NCI-H2107 treated with DMSO at 0.1 percent for 48 hours (cell line): ENCODE data around the gene FHOD1.
A peak's percentile ranks its signal among the peaks of the same experiment; 100 is the strongest.

ENCODE experiments used
- DNase-seq: peaks from one replicate; lab custom pipeline; 2025; ENCODE audit not compliant: unreplicated experiment; lab: John Stamatoyannopoulos, UW

The FHOD1 gene

DNA sequence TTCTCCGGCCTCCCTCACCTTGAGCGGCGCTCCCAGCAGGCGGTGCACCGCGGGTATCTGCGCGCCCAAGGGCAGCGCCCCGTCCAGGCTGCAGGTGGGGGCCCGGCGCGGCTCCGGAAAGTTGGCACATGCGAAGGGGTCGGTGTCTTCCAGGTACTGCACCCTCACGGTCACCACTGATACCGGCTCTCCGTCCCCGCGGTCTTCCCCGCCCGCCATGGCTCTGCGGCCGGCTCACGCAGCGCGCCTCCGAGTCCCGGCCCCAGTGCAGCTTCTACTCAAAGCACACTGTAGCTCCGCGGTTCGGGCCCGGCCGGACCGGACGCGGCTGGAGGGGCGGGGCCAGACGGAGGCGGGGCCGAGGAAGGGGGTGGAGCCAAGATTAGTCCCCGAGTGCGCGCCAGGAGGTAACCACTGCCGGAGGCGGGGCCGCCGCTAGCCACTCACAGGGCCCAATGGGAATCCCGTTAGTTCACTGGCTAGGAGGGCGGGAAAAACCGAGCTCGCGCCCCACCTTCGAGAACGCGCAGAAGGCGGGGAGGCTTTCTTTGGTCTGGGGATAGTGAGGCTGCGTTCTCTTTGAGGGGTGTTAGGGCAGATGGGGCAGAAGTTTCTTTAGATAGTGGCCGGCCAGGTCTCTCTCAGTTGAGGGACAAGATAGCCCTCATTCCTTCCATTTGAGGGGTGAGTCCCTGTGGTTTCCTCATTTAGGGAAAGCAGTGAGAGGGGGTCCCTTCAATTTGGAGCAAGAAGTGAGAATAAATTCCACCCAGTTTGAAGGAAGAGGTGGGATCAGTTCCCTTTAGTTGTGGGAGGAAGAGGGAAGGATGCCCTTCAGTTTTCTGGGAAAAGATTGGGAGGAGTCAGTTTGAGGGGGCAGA, at the start of gene FHOD1:
Gene FHOD1 (minus strand): TSS at position 290 of the 881 bp plus-strand sequence. CDS start 71 bp downstream, at position 219.
- peak; percentile 40 for DNase-seq

GRCh38 chr16:67296420-67296819, 49.1 kb upstream of the FHOD1 start:
- DNase-seq, result no peak

- DNase-seq, result no peak
These were observed 47.7 kb upstream of the FHOD1 start for GRCh38 chr16:67294938-67295361.

DNA sequence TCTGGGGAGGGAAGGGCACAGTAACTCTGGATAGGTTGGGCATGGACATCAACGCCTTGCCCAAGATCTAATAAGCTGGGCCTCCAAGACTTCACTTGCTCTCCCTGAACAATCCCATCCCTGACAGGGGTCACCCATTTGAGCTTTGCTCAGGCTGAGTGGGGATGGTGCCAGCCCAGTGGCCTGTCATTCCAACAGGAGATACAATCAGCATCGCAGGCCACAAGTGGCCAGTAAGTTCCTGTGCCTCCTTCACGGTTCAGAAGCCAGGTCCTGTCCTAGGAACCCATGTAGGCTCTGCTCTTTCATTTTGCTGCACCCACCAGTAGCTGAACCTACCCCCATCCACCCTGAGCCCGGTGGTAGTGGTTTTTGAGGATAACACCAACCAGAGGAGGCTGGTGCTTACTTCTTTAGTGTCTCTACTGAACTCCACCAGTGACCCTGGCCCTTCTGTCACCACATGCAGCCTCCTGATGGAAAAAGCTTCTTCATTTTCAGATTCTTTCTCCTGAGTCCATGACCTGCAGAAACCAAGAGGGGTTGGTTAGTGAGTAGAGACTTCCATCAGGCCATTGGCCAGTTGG, 47.0 kb upstream of the FHOD1 start:
- no peak for DNase-seq

DNA sequence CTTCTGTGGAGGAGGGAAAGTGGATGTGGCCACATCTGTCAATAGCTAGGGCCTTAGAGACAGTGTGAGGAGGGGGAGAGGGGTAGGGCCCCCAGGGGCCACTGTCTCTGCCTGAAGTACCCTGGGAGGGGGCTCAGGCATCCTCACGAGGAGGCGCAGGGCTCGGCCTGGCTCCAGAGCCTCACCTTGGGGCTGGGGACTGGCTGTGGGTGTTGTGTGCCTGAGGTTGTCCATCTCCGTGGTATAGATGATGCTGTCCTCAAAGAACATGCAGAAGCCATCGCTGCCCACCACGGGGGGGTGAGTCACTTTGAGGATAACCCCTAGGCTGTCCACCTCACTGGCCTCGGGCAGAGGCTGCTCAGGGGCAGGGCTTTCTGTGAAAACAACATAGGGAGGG, 44.2 kb upstream of the FHOD1 start:
- no peak for DNase-seq

DNA sequence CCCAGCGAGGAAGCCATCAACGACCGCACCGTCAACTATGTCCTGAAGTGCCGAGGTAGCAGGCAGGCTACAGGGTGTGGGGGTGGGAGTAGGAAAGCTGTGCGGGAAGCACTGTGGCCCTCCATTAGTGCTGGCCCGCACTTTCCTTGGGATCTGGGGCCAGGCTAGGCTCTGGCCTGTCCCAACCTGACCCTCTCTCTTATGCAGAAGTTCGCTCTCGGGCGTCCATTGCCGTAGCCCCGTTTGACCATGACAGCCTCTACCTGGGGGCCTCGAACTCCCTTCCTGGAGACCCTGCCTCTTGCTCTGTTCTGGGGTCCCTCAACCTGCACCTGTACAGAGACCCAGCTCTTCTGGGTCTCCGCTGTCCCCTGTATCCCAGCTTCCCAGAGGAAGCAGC, 40.7 kb upstream of the FHOD1 start:
- DNase-seq, result no peak

- no peak for DNase-seq
These were observed 39.4 kb upstream of the FHOD1 start for GRCh38 chr16:67286441-67287235.

- DNase-seq, result peak; percentile 73
These were observed 37.7 kb upstream of the FHOD1 start for GRCh38 chr16:67284699-67285646.

DNA sequence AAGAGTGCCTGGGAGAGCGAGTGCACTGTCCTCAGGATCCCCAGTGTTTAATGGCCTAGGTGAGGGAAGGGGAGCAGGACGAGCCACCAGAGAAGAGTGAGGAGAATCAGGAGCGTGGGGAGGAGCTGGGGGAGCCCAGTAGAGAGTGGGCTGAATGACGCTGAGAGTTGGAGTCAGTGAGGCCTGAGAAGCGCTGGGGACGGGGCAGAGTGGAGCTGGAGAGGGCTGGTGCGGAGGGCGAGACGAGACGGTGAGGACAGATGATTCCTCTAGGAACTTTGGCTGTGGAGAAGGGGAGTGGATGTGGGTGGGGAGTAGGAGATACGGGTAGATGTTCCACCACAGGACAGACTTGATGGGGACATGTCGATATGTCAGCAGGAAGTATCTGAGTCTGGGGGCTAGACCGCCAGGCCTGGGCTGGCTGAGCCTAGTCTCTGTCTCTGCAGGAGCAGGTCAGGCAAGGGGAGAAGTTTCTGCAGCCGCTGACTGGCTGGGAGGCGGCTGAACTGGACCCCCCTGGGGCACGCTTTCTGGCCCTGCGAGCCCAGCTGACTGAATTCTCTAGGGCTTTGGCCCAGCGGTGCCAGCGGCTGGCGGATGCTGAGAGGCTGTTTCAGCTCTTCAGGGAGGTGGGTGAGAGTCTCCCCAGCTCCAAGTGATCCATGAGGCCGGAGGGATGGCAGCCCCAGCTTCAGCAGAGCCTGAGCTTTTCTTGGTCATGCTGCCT, 36.7 kb upstream of the FHOD1 start:
- no peak for DNase-seq

GRCh38 chr16:67283039-67283825, 36.0 kb upstream of the FHOD1 start:
- DNase-seq, result no peak

DNA sequence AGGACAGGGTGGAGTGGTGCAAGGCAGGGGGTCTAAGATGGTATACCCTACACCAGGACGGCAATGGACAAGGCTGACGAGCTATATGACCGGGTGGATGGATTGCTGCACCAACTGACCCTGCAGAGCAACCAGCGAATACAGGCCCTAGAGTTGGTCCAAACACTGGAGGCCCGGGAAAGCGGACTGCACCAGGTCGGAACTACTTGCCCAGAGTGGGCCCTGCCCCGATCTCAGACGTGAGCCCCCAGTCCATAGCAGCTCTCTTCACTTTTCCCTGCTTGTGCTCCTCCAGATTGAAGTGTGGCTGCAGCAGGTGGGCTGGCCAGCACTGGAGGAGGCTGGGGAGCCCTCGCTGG, 35.1 kb upstream of the FHOD1 start:
- no peak for DNase-seq

DNA sequence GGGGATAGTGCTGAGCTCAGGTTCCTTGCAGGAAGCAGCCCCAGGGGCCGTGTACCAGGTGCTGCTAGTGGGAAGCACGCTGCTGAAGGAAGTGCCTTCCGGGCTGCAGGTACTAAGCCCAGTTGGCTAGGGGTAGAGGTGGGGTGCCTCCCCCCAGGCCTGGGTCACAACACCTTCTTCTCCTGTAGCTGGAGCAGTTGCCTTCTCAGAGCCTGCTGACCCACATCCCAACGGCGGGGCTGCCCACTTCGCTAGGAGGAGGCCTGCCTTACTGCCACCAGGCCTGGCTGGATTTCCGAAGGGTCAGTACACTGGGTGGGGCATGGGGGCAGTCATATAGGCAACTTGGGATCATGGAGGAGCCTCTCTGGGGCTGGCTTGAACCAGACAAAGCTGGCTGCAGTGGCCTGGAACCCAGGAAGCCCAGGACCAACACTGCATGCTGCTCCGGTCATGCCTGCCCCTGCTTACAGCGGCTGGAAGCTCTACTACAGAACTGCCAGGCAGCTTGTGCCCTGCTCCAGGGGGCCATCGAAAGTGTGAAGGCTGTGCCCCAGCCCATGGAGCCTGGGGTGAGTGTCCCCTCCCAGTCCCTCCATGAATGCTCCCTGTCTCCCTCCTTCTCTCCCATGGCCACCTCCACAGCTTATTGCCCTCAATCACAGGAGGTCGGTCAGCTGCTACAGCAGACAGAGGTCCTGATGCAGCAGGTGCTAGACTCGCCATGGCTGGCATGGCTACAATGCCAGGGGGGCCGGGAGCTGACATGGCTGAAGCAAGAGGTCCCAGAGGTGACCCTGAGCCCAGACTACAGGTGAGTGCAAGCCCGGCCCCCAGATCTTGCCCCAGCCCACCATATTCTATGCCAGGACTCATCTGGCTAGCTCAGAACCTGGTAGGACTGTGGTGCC, 34.5 kb upstream of the FHOD1 start:
- no peak for DNase-seq

- no peak for DNase-seq
These were observed 33.1 kb upstream of the FHOD1 start for GRCh38 chr16:67280090-67281015.

GRCh38 chr16:67279296-67280089, 32.2 kb upstream of the FHOD1 start, which contains the start of gene PLEKHG4:
TSS of gene PLEKHG4 (plus strand) at chr16:67279532. CDS start at chr16:67280045, 513 bp downstream.
- peak; percentile 32 for DNase-seq

- no peak for DNase-seq
These were observed 31.6 kb upstream of the FHOD1 start for GRCh38 chr16:67278773-67279295.
